Lower leg skin (tissue), 3 donors: ENCODE results near the gene NKX6-2.

Experiments used
- POLR2A ChIP-seq, 2 donors: fragments of 450-650 bp; IDR thresholded peaks; one replicate each; pipeline ENCODE4 v1.6.1; 2016 to 2017; ENCODE audit warnings: antibody characterized with exemption in 2 of 2, mild to moderate bottlenecking in 1 of 2, moderate library complexity in 1 of 2
- TF ChIP-seq, protein P1 (sequence below), 3 donors: fragments of 450-650 bp; IDR thresholded peaks; one replicate each; pipeline ENCODE4 v1.5.1; 2016; ENCODE audit warnings: antibody characterized with exemption in 3 of 3, mild to moderate bottlenecking in 3 of 3, moderate library complexity in 2 of 3

- TF ChIP-seq POLR2A (IDR thresholded peaks at IDR 0.05): no peak
- TF ChIP-seq, protein P1, sequence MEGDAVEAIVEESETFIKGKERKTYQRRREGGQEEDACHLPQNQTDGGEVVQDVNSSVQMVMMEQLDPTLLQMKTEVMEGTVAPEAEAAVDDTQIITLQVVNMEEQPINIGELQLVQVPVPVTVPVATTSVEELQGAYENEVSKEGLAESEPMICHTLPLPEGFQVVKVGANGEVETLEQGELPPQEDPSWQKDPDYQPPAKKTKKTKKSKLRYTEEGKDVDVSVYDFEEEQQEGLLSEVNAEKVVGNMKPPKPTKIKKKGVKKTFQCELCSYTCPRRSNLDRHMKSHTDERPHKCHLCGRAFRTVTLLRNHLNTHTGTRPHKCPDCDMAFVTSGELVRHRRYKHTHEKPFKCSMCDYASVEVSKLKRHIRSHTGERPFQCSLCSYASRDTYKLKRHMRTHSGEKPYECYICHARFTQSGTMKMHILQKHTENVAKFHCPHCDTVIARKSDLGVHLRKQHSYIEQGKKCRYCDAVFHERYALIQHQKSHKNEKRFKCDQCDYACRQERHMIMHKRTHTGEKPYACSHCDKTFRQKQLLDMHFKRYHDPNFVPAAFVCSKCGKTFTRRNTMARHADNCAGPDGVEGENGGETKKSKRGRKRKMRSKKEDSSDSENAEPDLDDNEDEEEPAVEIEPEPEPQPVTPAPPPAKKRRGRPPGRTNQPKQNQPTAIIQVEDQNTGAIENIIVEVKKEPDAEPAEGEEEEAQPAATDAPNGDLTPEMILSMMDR (IDR thresholded peaks at IDR 0.05): no peak
These were observed 40.0 kb downstream of the NKX6-2 start for GRCh38 chr10:132745971-132746370.
